Skeletal muscle tissue (tissue), 4 donors: ENCODE results near the gene RANBP6. TPM values are rescaled to one million over a fixed set of nuclear protein-coding genes. Genes with fewer than 3 reads are reported as not detected.
"Not testable (repeated sequence)": the region's sequence is repeated elsewhere in the genome, so short reads cannot be mapped to it uniquely, and the experiment has no call there.

Source experiments
- H3K27ac ChIP-seq: one replicate; pipeline ENCODE4 v1.7.0; 2013; ENCODE audit warnings: mild to moderate bottlenecking, low read depth, low read length, inconsistent platforms
- H3K27me3 ChIP-seq, 3 donors: one replicate each; pipeline ENCODE4 v1.7.0; 2013; ENCODE audit warnings: low read length in 3 of 3; ENCODE audit not compliant: control insufficient read depth in 3 of 3, insufficient read depth in 3 of 3
- H3K36me3 ChIP-seq, 3 donors: one replicate each; pipeline ENCODE4 v1.7.0; 2013; ENCODE audit warnings: low read length in 3 of 3; ENCODE audit not compliant: control insufficient read depth in 3 of 3, insufficient read depth in 3 of 3
- H3K4me1 ChIP-seq, 3 donors: one replicate each; pipeline ENCODE4 v1.7.0; 2013; ENCODE audit warnings: low read length in 3 of 3, mild to moderate bottlenecking in 3 of 3; ENCODE audit not compliant: control insufficient read depth in 3 of 3, insufficient read depth in 3 of 3
- H3K4me3 ChIP-seq, 3 donors: one replicate each; pipeline ENCODE4 v1.7.0; 2013; ENCODE audit warnings: low read length in 3 of 3
- H3K9ac ChIP-seq, 3 donors: one replicate each; pipeline ENCODE4 v1.7.0; 2013; ENCODE audit warnings: low read length in 3 of 3, mild to moderate bottlenecking in 3 of 3, moderate library complexity in 2 of 3, low read depth in 1 of 3
- H3K9me3 ChIP-seq, 3 donors: one replicate each; pipeline ENCODE4 v1.7.0; 2013; ENCODE audit warnings: low read length in 3 of 3; ENCODE audit not compliant: control insufficient read depth in 3 of 3
- total RNA-seq: library from RNA; depleted of rRNA; stranded (reverse); fragments of >200 nt; gene quantifications from one replicate; pipeline ENCODE4 v1.2.3, GENCODE V29; 2014
- donor health status: Osteomylitis.

Gene RANBP6
- total RNA-seq, result 24.5 TPM

- Histone ChIP-seq H3K4me1 (peaks cover 20 to 35% (median 20%) of the 10 kb centered on the region in 3 donors), H3K27me3 (no peaks in the 10 kb centered on the region), H3K4me3 (peak within 1 kb of the TSS; percentile 87 to 96 (median 96))
Measured at GRCh38 chr9:6015278-6016157, at the start of gene RANBP6. TSS of gene RANBP6 (minus strand) at chr9:6015624. CDS start at chr9:6015607, 17 bp downstream.

GRCh38 chr9:6063146-6063545, 47.7 kb upstream of the RANBP6 start:
- H3K9me3 ChIP-seq, H3K27me3 ChIP-seq, H3K4me1 ChIP-seq, H3K36me3 ChIP-seq, H3K27ac ChIP-seq, H3K9ac ChIP-seq, H3K4me3 ChIP-seq: not testable (repeated sequence)

More at GRCh38 chr9:6015278-6016157, at the start of gene RANBP6:
- peaks cover 3 to 12% (median 7%) of the 10 kb centered on the region in 3 donors for H3K36me3 ChIP-seq
- H3K27ac ChIP-seq, result peak within 1 kb of the TSS; percentile 75
- H3K9me3 ChIP-seq, result no peaks in the 10 kb centered on the region
- H3K9ac ChIP-seq, result peak within 1 kb of the TSS; percentile 88 to 94 (median 88)

- Histone ChIP-seq H3K27me3 (no peaks in the 10 kb centered on the region), H3K4me1 (peaks cover 0 to 3% (median 0%) of the 10 kb centered on the region in 3 donors), H3K9ac (no peak overlapping the region), H3K9me3 (no peaks in the 10 kb centered on the region), H3K36me3 (no peaks in the 10 kb centered on the region), H3K27ac (no peak overlapping the region), H3K4me3 (no peak overlapping the region)
Measured at GRCh38 chr9:6055666-6056065, 40.2 kb upstream of the RANBP6 start.

DNA sequence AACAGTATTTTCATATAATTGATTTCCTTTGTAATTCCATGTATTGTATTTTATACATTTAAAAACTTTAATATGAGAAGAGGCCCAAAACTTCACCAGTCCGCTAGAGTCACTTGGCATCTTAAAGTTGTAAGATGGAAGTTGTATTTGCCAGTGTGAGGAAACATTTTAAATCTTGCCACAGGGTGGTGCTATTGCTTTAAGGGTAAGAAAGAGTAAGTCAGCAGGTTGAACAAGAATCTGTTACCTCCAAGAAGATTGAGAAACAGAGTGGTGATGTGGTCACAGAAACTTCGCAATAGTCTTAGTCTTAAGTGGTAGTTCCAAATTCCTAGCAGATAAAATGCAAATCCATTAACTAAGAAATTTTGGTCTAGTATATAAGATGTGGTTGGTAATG, 39.8 kb upstream of the RANBP6 start:
- no peaks in the 10 kb centered on the region for H3K36me3 ChIP-seq
- H3K27ac ChIP-seq, result no peak overlapping the region

DNA sequence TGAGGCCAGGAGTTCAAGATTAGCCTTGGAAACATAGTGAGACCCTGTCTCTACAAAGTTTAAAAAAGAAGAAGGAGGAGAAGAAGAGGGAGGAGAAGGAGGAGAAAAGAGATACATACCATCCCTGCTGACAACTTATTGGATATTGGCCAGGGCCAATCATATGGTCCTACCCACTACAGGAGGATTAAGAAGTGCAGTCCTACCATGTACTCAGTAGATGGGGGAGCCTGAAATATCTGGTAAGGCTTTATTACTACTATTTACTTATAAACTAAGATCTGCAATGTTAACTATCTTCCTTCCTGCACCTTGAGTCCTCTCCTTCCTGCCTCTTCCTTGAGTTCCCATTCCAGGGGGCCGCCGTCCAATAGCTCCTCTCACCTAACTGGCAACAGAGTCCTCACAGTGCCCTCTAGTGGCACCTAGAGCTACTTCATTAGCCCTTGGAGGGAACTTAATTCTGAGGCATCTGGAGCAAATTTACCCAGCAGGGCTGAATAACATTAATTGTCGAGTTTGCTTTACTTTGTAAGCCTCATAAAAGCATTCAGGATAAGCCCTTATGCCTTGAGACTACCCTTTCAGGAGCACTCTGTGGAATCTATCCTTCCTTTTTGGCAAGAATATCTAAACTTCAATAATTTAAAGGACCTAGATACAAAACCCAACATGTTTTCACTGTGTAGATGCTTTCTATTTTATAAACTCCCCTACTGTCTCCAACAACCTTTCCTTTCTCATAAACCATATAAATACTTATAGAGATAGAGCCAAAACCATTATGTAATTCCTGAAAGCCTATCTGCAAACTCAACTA, 39.1 kb upstream of the RANBP6 start:
- Histone ChIP-seq H3K4me3 (no peak overlapping the region), H3K27me3 (no peaks in the 10 kb centered on the region), H3K27ac (no peak overlapping the region), H3K36me3 (no peaks in the 10 kb centered on the region), H3K9ac (no peak overlapping the region), H3K9me3 (no peaks in the 10 kb centered on the region), H3K4me1 (peaks cover 0 to 3% (median 0%) of the 10 kb centered on the region in 3 donors)

More for the DNA sequence above, 39.8 kb upstream of the RANBP6 start:
- no peaks in the 10 kb centered on the region for H3K27me3 ChIP-seq
- H3K9me3 ChIP-seq, result no peaks in the 10 kb centered on the region
- H3K4me1 ChIP-seq, result peaks cover 0 to 3% (median 0%) of the 10 kb centered on the region in 3 donors
- H3K4me3 ChIP-seq, result no peak overlapping the region
- H3K9ac ChIP-seq, result no peak overlapping the region

- Histone ChIP-seq H3K4me1 (peaks cover 0 to 3% (median 0%) of the 10 kb centered on the region in 3 donors), H3K27ac (no peak overlapping the region), H3K36me3 (no peaks in the 10 kb centered on the region)
Measured at GRCh38 chr9:6052293-6052919, 37.0 kb upstream of the RANBP6 start.

GRCh38 chr9:6051511-6051950, 36.1 kb upstream of the RANBP6 start:
- H3K9me3 ChIP-seq, result no peaks in the 10 kb centered on the region
- no peak overlapping the region for H3K27ac ChIP-seq
- H3K27me3 ChIP-seq, result peaks cover 0 to 2% (median 0%) of the 10 kb centered on the region in 3 donors
- H3K4me3 ChIP-seq, result no peak overlapping the region
- H3K36me3 ChIP-seq, result no peaks in the 10 kb centered on the region
- H3K4me1 ChIP-seq, result peaks cover 0 to 3% (median 0%) of the 10 kb centered on the region in 3 donors
- H3K9ac ChIP-seq, result no peak overlapping the region

More at GRCh38 chr9:6052293-6052919, 37.0 kb upstream of the RANBP6 start:
- Histone ChIP-seq H3K4me3 (no peak overlapping the region), H3K27me3 (peaks cover 0 to 2% (median 0%) of the 10 kb centered on the region in 3 donors), H3K9me3 (no peaks in the 10 kb centered on the region), H3K9ac (no peak overlapping the region)

- Histone ChIP-seq H3K36me3 (no peaks in the 10 kb centered on the region), H3K27ac (no peak overlapping the region), H3K27me3 (peaks cover 0 to 5% (median 0%) of the 10 kb centered on the region in 3 donors), H3K4me3 (no peak overlapping the region), H3K9me3 (no peaks in the 10 kb centered on the region), H3K4me1 (peaks cover 0 to 3% (median 3%) of the 10 kb centered on the region in 3 donors), H3K9ac (no peak overlapping the region)
Measured at GRCh38 chr9:6049798-6050197, 34.4 kb upstream of the RANBP6 start.

GRCh38 chr9:6048039-6048438, 32.6 kb upstream of the RANBP6 start:
- peaks cover 0 to 3% (median 0%) of the 10 kb centered on the region in 3 donors for H3K4me1 ChIP-seq
- peaks cover 0 to 5% (median 0%) of the 10 kb centered on the region in 3 donors for H3K27me3 ChIP-seq
- H3K9me3 ChIP-seq, result no peaks in the 10 kb centered on the region
- H3K27ac ChIP-seq, result no peak overlapping the region
- H3K36me3 ChIP-seq, result no peaks in the 10 kb centered on the region
- no peak overlapping the region for H3K4me3 ChIP-seq
- no peak overlapping the region for H3K9ac ChIP-seq
